ENCODE measurements around the gene IFNL2.

GRCh38 chr19:39318071-39318470 lies 49.9 kb downstream of the IFNL2 start:
- TF ChIP-seq CTCF (IDR thresholded peaks at IDR 0.05) (no peak), EP300 (IDR thresholded peaks at IDR 0.05) (no peak), POLR2AphosphoS5 (IDR thresholded peaks at IDR 0.05) (no peak)
